ENCODE measurements around the gene ATXN3.
"Not testable (repeated sequence)": the region's sequence is repeated elsewhere in the genome, so short reads cannot be mapped to it uniquely, and the experiment has no call there.

The ATXN3 gene

DNA sequence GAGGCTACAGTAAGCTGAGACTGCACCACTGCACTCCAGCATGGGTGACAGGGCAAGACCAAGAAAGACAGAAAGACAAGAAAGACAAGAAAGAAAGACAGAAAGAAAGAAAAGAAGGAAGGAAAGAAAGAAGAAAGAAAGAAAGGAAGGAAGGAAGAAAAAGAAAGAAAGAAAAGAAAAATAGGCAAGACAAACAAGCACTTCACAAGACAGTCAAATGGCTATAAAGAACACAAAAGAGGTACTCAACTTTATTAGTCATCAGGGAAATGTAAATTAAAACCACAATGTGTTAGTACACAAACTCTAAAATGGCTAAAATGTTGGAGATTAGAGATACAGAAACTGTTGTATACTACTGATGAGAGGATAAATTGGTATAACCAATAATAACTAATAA is 6.6 kb downstream of the ATXN3 start:
- DNase-seq, result no peak
- in situ Hi-C loops (cut with HindIII; ENCODE audit: low pct_ligation_motif_present, low pct_unique_long_range_greater_than_20kb, low sequenced_read_pairs), result no loop called here

DNA sequence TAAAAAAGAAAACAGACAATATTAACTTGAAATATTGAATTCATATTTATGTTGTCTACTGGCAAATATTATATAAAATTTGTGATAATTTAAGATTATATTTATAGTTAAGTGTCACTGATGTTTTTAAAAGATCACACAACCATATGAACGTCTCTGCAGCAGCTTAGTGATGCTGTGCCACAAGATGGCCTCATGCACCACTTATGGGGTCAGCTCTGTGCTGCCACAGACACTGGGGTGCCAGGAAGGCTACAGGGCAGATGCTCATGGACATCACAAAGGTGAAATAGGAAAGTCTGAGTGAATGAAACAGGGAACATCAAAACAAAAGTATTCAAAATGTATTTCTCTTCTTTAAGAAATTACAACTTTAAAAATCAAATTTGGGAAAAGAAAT is 13.1 kb downstream of the ATXN3 start:
- DNase-seq, result peak; percentile 7
- in situ Hi-C loops (cut with HindIII; ENCODE audit: low pct_ligation_motif_present, low pct_unique_long_range_greater_than_20kb, low sequenced_read_pairs), result no loop called here

DNA sequence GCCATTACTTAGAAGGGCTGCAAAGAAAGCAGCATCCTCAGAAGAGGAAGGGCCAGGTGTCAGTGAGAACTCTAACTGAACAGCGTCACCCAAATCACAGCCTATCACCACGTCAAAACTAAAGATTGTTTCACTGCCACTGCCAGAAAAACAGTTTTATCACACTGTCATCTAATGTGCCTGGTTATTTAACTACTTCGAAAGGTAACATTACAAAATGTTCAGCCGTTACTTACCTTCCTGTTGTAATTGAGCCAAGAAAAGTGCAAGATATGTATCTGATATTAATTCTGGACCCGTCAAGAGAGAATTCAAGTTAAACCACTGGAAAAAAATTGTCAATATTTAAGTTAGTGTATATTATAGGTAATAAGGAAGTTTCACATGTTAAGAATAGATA is 17.9 kb downstream of the ATXN3 start:
- in situ Hi-C loops (cut with HindIII; ENCODE audit: low pct_ligation_motif_present, low pct_unique_long_range_greater_than_20kb, low sequenced_read_pairs), result no loop called here

DNA sequence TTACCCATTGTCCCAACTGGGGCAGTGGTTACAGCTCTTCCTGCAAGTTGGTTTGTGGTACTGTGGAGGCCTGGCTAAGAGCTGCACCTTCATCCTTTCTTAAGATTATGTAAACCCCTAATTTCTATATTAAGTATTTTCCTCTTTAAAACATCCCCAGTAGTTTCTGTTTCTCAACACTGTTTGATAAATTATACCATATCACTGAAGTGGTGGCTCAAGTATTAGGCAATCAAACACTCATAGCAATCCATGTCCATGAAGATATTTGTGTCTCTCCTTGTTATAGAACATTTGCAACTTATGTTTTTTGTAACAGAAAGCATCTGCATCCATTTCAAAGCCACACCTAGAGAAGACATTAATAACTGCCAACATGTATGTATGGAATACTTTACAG is 31.8 kb downstream of the ATXN3 start:
- in situ Hi-C loops (cut with HindIII; ENCODE audit: low pct_ligation_motif_present, low pct_unique_long_range_greater_than_20kb, low sequenced_read_pairs), result no loop called here
- DNase-seq, result no peak

More for the DNA sequence above, 17.9 kb downstream of the ATXN3 start:
- no peak for DNase-seq

DNA sequence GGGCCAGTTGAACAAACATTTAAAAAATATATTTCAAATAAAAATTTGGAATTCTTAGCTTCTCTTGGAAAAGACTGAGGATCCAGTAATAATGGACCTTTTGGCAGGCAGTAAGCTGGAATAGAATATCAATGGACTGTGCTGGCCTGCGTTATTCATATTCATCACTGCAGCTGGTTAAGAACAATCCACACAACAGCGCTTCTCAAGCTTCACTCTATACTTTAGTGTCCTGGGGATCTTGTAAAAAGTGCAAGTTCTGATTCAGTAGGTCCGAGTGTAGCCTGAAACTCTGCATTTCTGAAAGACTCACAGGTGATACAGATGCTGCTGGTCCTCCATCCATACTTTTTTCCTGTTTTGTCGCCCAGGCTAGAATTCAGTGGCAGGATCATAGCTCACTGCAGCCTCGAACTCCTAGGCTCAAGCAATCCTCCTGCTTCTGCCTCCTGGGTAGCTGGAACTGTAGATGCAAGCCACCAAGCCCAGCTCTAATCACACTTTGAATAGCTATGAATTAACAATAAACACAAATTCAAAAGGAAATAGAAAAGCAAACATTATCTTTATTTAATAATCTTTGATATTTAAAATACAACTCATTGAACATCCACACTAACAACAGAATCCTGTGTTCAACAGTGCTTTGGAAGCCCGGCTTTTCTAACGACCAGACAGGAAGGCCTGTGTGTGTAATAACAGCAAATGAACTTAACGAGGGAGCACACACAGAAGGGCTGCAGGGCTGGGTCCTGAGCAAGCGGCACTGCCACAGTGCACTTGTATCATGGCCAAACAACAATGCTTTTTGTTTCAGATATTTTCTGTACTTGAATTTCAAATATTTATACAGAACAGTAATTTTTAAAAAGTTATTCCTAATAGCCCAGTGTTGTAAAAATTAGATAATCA is 48.1 kb downstream of the ATXN3 start:
- in situ Hi-C loops (cut with HindIII; ENCODE audit: low pct_ligation_motif_present, low pct_unique_long_range_greater_than_20kb, low sequenced_read_pairs), result no loop called here
- no peak for DNase-seq

DNA sequence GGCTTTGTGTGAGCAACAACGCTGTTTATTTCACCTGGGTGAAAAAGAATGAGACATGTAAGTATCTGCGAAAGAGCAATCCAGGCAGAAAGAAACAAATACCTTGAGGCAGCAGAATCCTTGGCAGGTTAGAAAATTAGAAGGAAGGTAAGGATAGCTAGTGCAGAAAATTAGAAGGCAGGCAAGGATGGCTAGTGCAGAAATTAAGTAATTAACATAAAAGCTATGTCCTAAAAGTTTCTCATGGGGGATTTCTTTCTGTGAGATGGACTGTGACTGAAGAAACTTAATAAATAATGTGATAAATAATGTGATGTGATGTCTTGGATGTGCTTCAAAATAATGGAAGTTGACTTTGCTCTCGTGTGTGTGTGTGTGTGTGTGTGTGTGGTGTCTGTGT is 56.6 kb downstream of the ATXN3 start:
- in situ Hi-C loops (cut with HindIII; ENCODE audit: low pct_ligation_motif_present, low pct_unique_long_range_greater_than_20kb, low sequenced_read_pairs), result no loop called here
- no peak for DNase-seq

DNA sequence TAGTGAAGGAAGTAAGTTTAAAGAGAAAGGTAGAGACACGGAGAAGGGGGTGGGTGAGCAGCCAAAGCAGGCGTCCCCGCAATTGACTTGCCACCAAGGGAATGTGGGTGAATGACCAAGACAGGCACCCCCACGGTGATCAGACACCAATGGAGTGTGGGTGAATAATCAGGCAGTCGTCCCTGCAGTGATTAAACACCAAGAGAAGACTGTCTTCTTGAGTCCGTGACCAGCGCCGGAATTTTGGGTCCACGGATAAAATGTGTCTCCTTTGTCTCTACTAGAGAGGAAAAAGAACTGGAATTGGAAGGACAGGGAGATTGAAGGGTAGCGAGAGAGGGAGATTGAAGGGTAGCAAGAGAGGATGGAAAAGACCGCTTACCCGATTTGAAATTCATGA is 57.2 kb downstream of the ATXN3 start:
- in situ Hi-C loops (cut with HindIII; ENCODE audit: low pct_ligation_motif_present, low pct_unique_long_range_greater_than_20kb, low sequenced_read_pairs); DNase-seq: not testable (repeated sequence)

DNA sequence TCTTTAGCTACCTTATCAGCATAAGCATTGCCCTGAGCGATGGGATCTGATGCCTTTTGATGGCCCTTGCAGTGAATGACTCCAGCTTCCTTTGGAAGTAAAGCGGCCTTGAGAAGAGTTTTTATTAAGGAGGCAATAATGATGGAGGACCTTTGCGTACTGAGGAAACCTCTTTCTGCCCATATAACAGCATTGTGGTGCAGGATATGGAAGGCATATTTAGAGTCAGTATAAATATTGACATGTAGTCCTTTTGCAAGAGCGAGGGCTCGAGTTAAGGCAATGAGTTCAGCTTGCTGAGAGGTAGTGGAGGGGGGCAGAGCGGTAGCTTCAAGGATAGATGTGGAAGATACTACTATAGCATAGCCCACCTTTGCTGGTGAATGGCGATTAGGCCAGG is 60.5 kb downstream of the ATXN3 start:
- DNase-seq; in situ Hi-C loops (cut with HindIII; ENCODE audit: low pct_ligation_motif_present, low pct_unique_long_range_greater_than_20kb, low sequenced_read_pairs): not testable (repeated sequence)

DNA sequence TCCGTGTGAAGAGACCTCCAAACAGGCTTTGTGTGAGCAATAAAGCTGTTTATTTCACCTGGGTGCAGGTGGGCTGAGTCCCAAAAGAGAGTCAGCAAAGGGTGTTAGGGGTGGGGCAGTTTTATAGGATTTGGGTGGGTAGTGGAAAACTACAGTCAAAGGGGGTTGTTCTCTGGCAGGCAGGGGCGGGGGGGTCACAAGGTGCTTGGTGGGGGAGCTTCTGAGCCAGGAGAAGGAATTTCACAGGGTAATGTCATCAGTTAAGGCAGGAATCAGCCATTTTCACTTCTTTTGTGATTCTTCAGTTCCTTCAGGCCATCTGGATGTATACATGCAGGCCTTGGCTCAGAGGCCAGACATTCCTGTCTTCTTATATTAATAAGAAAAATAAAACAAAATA is 64.6 kb downstream of the ATXN3 start:
- DNase-seq; in situ Hi-C loops (cut with HindIII; ENCODE audit: low pct_ligation_motif_present, low pct_unique_long_range_greater_than_20kb, low sequenced_read_pairs): not testable (repeated sequence)

DNA sequence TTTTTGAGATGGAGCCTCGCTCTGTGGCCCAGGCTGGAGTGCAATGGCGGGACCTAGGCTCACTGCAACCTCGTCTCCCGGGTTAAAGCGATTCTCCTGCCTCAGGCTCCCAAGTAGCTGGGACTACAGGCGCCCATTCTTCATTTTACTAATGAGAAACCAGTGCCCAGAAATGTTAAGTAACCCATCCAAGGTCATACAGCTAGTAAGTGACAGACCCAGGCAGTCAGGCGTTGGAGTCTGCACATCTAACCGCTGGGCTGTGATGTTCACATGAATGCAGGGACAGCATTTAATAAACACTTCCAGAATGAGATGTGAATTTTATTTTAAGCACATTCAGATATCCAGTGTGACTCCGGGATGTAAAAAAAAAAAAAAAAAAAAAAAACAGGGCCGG is 65.2 kb downstream of the ATXN3 start:
- in situ Hi-C loops (cut with HindIII; ENCODE audit: low pct_ligation_motif_present, low pct_unique_long_range_greater_than_20kb, low sequenced_read_pairs), result no loop called here
- no peak for DNase-seq

DNA sequence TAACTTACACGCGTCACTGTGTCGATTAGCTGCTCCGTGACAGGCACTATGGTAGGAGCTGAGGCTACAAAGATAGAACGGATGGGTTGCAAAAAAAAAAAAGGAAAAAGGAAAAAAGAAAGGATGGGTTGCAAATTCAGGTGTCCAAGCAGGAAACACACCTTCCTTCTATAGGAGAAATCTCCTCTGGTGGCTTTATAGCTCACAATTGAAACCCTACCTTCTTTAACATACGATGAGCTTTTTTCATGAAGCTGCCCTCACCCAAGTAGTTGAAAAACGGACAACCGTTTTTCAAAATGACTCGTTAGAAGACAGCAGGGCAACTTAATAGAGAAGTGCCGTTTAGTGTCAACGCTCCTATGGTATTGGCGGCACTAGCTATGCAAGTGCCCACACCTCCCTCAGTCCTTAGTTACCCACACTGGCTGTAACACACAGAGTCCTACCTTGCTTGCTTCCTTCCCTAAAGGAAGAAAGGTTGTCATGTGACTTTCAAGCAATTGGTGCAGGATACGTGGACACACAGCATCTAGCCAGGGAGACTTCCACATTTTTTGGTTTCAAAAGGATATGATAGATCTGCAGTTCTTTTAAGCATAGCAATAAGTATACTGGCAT is 65.8 kb downstream of the ATXN3 start:
- in situ Hi-C loops (cut with HindIII; ENCODE audit: low pct_ligation_motif_present, low pct_unique_long_range_greater_than_20kb, low sequenced_read_pairs), result no loop called here
- DNase-seq, result peak; percentile 25

DNA sequence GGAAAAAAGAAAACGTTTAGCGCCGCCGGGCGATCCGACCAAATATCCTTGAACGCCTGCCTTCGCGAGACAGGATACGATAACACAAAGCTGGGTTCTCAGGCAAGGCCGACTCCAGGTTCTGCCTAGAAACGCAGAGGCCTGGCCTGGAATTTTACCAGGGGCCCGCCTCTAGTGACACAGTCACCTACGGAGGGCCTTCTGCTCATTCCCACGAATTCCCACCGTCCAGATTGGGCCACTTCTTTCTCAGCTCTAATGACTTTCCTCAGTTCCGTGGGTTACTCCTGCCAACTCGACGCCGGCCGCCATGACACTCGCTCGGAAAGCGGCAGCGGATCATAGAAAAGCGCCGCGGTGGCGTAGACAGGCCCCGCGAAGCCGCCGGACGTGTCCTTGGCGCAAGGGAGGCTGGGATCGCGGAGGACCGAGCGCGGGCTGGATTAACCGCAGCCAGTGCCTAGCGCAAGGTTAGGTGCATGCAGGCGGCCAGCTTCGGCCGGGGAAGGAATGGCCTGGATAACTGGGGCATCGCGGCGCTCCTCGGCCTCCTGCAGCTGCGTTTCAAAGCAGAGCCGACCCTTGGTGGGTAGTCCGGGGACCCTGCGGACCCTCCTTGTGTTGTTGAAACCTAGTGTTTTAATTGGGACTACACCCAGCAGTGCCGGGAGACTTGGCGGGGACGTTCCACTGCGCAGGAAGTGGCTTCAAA is 66.5 kb downstream of the ATXN3 start, which contains the start of gene TRIP11:
TSS of gene TRIP11 (minus strand) at position 341 of the 712 bp plus-strand sequence. CDS start 374 bp downstream, outside the sequence.
- DNase-seq, result peak; percentile 91
- in situ Hi-C loops (cut with HindIII; ENCODE audit: low pct_ligation_motif_present, low pct_unique_long_range_greater_than_20kb, low sequenced_read_pairs), result no loop called here

DNA sequence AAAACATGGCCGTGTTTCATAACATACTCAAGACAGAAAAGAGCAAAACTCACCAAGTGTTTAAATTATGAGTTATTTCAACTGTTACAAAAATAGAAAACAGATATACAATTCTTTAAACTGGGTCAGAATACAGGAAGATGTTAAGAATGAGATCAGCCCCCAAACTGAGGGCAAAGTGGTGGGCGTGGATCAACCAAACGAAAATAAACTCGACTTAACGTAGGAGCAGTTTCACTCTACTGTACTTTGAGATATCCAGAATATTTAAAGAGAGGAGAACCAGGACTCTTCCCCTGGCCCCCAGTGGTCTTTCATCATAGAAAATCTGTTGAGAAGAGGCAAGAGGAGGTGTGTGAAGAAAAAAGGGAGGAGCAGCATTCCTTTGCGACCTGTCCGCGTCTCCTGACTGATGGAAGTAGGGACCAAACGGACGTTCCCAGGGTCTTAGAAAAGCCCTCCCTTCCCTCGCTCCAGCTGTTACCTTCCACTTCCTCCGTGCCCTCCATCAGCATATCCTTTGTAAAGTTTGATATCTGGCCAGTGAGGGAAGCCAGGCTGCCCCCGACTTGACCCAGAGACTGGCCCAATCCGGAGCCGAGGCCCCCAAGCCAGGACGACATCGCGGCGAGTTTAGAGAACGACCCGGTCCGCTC is 67.2 kb downstream of the ATXN3 start:
- DNase-seq, result peak; percentile 65
- in situ Hi-C loops (cut with HindIII; ENCODE audit: low pct_ligation_motif_present, low pct_unique_long_range_greater_than_20kb, low sequenced_read_pairs), result no loop called here

DNA sequence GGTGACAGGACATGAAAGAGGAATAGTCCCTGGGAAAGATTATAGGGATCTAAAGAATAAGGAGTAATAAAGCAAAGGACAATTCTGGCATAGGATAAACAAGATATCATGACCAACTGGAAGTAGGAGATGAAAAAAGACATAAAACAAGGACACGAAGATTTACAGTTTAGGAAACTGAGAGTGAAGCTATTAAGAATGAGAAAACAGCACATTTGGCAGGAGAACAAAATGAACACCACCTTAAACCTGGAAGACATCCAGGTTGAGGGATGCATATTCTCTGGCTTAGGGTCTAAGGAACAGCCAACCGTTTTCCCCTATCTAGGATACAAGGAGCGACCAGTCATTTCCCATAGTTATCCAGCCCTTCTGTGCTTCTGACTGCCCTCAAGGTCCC is 68.4 kb downstream of the ATXN3 start:
- no peak for DNase-seq
- in situ Hi-C loops (cut with HindIII; ENCODE audit: low pct_ligation_motif_present, low pct_unique_long_range_greater_than_20kb, low sequenced_read_pairs), result no loop called here

DNA sequence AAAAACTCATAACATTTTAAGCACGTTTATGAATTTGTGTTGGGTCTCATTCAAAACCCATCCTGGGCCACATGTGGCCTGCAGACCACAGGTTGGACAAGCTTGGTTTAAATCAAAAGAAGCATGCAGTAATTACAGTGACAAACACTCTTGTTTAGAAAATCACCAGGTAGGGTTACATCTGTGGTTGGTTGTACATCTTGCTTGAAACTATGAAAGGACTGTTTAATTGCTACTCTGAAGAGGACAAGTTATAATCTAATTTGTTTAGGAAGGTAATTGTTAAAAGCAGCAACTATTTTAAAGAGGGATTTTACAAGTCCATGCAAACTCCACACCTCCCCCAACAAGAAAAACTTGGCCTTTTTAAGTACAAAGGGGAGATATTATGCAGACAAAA is 70.5 kb downstream of the ATXN3 start:
- DNase-seq, result no peak
- in situ Hi-C loops (cut with HindIII; ENCODE audit: low pct_ligation_motif_present, low pct_unique_long_range_greater_than_20kb, low sequenced_read_pairs), result no loop called here

DNA sequence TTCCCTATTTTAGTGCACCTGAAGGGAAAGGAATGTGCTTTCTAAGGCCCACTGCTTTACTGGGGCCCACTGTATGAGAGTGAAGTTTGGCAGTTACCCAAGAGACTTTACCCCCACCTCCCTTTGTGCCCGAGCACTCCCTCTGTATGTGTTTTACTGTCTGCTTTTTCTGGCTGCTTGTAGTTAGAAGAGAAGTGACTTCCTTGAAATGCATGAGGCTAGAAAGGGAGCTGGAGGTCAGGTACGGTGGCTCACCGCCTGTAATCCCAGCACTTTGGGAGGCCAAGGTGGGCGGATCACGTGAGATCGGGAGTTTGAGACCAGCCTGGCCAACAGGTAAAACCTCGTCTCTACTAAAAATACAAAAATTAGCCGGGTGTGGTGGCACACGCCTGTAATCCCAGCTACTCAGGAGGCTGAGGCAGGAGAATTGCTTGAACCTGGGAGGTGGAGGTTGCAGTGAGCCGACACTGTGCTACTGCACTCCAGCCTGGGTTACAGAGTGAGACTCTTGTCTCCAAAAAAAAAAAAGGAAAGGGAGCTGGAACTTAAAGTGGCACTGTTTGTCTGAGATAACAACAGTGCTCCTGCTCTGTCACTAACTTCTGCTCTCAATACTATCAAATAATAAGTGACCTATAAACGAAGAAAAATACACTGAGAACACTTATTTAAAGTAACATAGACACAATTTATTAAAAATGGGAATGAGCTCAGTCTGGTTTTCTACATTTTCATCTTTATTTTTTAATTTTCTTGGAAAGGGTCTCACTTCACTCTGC is 72.3 kb downstream of the ATXN3 start:
- DNase-seq, result no peak
- in situ Hi-C loops (cut with HindIII; ENCODE audit: low pct_ligation_motif_present, low pct_unique_long_range_greater_than_20kb, low sequenced_read_pairs), result no loop called here

DNA sequence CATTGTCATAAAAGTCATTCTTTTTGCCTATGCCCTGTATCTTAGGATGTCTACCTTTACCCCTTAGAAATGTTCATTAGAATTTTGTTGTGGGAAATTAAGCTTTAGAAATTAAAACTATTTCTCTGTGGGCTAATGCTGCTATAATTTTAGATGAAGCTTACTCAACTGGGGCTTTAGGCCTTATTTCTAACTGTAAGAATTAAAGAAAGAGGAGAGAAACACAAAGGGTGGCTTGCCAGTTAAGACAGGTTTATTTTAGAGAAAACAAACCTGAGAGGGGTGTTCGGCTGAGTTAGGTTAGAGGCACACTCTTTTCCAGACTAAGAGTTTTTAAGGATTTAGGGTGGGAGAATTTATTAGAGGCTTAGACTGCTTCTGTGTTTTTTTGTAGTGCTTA is 72.9 kb downstream of the ATXN3 start:
- in situ Hi-C loops (cut with HindIII; ENCODE audit: low pct_ligation_motif_present, low pct_unique_long_range_greater_than_20kb, low sequenced_read_pairs), result no loop called here
- no peak for DNase-seq

DNA sequence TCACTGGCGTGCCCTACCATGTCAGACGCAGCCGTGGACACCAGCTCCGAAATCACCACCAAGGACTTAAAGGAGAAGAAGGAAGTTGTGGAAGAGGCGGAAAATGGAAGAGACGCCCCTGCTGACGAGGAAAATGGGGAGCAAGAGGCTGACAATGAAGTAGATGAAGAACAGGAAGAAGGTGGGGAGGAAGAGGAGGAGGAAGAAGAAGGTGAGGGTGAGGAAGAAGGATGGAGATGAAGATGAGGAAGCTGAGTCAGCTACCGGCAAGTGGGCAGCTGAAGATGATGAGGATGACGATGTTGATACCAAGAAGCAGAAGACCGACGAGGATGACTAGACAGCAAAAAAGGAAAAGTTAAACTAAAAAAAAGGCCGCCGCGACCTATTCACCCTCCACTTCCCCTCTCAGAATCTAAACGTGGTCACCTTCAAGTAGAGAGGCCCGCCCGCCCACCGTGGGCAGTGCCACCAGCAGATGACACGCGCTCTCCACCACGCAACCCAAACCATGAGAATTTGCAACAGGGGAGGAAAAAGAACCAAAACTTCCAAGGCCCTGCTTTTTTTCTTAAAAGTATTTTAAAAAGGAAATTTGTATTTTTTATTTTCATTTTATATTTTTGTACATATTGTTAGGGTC is 79.7 kb downstream of the ATXN3 start:
- in situ Hi-C loops (cut with HindIII; ENCODE audit: low pct_ligation_motif_present, low pct_unique_long_range_greater_than_20kb, low sequenced_read_pairs), result no loop called here

More for the DNA sequence above, 79.7 kb downstream of the ATXN3 start:
- no peak for DNase-seq

Data from ACHN (cell line).